ENCODE measurements around the gene NBAS. TPM values are rescaled to one million over a fixed set of nuclear protein-coding genes. Genes with fewer than 3 reads are reported as not detected.

Gene NBAS
- total RNA-seq, 1 experiment from 2014 or later, result 32.5 TPM

DNA sequence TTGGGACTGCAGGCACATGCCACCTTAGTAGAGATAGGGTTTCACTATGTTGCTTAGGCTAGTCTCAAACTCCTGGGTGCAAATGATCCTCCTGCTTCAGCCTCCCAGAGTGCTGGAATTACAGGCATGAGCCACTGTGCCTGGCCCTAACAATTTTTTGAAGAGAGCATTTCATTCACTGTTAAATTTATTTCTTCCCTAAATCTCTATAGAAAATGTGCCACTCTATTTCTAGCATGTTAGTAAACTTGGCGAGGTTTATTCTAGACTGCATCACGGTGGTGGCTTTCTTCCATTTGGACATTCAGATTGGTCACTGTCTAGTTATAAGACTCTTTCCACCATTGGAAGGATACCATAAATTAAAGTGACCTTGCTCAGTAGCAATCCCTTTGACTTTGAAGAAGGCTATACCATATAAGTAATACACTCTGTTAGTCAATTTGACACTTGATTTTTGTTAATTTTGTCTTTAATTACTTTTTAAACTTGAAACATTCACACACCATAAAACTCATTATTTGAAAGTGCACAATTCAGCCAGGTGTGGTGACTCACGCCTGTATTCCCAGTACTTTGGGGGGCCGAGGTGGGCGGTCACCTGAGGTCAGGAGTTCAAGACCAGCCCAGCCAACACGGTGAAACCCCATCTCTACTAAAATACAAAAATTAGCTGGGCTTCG is 46.7 kb upstream of the NBAS start:
- Mint-ChIP-seq H3K4me3 (no peak overlapping the region), H3K9me3 (peaks cover under 1 to 10% of the 10 kb centered on the region in 2 experiments; a peak in 2 of 5 replicates), H3K27ac (no peak overlapping the region), H3K27me3 (ENCODE audit: low read depth) (no peaks in the 10 kb centered on the region), H3K36me3 (ENCODE audit: insufficient read depth in 1 of 3, low read depth in 3 of 3) (peaks cover 55 to 78% (median 77%) of the 10 kb centered on the region in 3 experiments), H3K4me1 (peaks cover 0 to 4% of the 10 kb centered on the region in 2 experiments; a peak in 1 of 4 replicates)
- Histone ChIP-seq H4K91ac (ENCODE audit: insufficient read length, low read depth, low read length) (no peak overlapping the region), H3K79me2 (ENCODE audit: insufficient read depth, low read length) (no peaks in the 10 kb centered on the region), H3K27me3 (ENCODE audit: insufficient read depth, low read length) (no peaks in the 10 kb centered on the region), H4K20me1 (ENCODE audit: control insufficient read depth, insufficient read depth, insufficient read length) (no peaks in the 10 kb centered on the region), H2BK20ac (ENCODE audit: low read depth, low read length, poor library complexity, severe bottlenecking) (no peak overlapping the region), H3K14ac (ENCODE audit: insufficient read depth, low read length) (no peak overlapping the region), H3K9me3 (ENCODE audit: control insufficient read depth, low read depth, low read length) (no peaks in the 10 kb centered on the region), H2BK120ac (ENCODE audit: low read depth, low read length, poor library complexity, severe bottlenecking) (no peak overlapping the region), H3K4me2 (ENCODE audit: insufficient read depth, insufficient read length, low read length) (no peak overlapping the region), H3K56ac (ENCODE audit: insufficient read length, low read depth, low read length) (no peak overlapping the region), H2AFZ (ENCODE audit: low read length) (no peak overlapping the region), H2BK15ac (ENCODE audit: low read depth, low read length) (no peak overlapping the region), H3K9ac (ENCODE audit: extremely low read depth, insufficient read length, low read length) (no peak overlapping the region), H3K18ac (ENCODE audit: insufficient read length, low read depth, low read length) (no peak overlapping the region), H2BK5ac (ENCODE audit: insufficient read length, low read length) (no peak overlapping the region), H3K79me1 (ENCODE audit: insufficient read depth, low read depth, low read length, poor library complexity, severe bottlenecking) (no peaks in the 10 kb centered on the region), H3K23ac (ENCODE audit: insufficient read length, low read depth, low read length) (no peak overlapping the region), H3K23me2 (ENCODE audit: insufficient read length, low read depth, low read length, poor library complexity, severe bottlenecking) (no peaks in the 10 kb centered on the region), H2AK5ac (ENCODE audit: insufficient read length, low read length) (no peak overlapping the region), H2BK12ac (ENCODE audit: insufficient read length, low read depth, low read length) (no peak overlapping the region), H3K4ac (ENCODE audit: low read depth, low read length) (no peak overlapping the region), H4K8ac (replicated peaks; ENCODE audit: insufficient read length, low read depth, low read length) (no peak overlapping the region), H3K27ac (ENCODE audit: insufficient read length, low read depth, low read length) (no peak overlapping the region), H3T11ph (ENCODE audit: low read length) (no peak overlapping the region), H3K4me1 (ENCODE audit: insufficient read depth, low read length) (no peaks in the 10 kb centered on the region), H4K5ac (ENCODE audit: insufficient read length, low read depth, low read length) (no peak overlapping the region)
- no peak for DNase-seq
- no peak for TF ChIP-seq CTCF (conservative IDR thresholded peaks at IDR 0.05)
- no CpG with 5 or more reads among the region's 7 CpGs for WGBS (ENCODE audit: extremely low coverage, insufficient read length, low lambda C conversion rate)
